ENCODE measurements around the gene STXBP6.

Gene STXBP6

GRCh38 chr14:24913746-24914145 is 136.2 kb downstream of the STXBP6 start:
- in situ Hi-C loops (cut with HindIII; ENCODE audit: low sequenced_read_pairs): no loop called here
- no peak for DNase-seq (ENCODE audit: low read depth, low spot score)
- TF ChIP-seq CTCF (IDR thresholded peaks at IDR 0.05; ENCODE audit: low read depth, low read length): no peak
- H3K4me3 ChIP-seq (ENCODE audit: low read depth, low read length): no peak overlapping the region

GRCh38 chr14:24913021-24913420 is 136.9 kb downstream of the STXBP6 start:
- TF ChIP-seq CTCF (IDR thresholded peaks at IDR 0.05; ENCODE audit: low read depth, low read length): no peak
- in situ Hi-C loops (cut with HindIII; ENCODE audit: low sequenced_read_pairs): no loop called here
- DNase-seq (ENCODE audit: low read depth, low spot score): no peak
- H3K4me3 ChIP-seq (ENCODE audit: low read depth, low read length): no peak overlapping the region

GRCh38 chr14:24911324-24912109 is 138.4 kb downstream of the STXBP6 start:
- no peak overlapping the region for H3K4me3 ChIP-seq (ENCODE audit: low read depth, low read length)
- DNase-seq (ENCODE audit: low read depth, low spot score): peak; percentile 60
- in situ Hi-C loops (cut with HindIII; ENCODE audit: low sequenced_read_pairs): no loop called here
- TF ChIP-seq CTCF (IDR thresholded peaks at IDR 0.05; ENCODE audit: low read depth, low read length): no peak

GRCh38 chr14:24910408-24910986 is 139.4 kb downstream of the STXBP6 start:
- no peak for DNase-seq (ENCODE audit: low read depth, low spot score)
- TF ChIP-seq CTCF (IDR thresholded peaks at IDR 0.05; ENCODE audit: low read depth, low read length): no peak
- in situ Hi-C loops (cut with HindIII; ENCODE audit: low sequenced_read_pairs): no loop called here
- H3K4me3 ChIP-seq (ENCODE audit: low read depth, low read length): no peak overlapping the region

DNA sequence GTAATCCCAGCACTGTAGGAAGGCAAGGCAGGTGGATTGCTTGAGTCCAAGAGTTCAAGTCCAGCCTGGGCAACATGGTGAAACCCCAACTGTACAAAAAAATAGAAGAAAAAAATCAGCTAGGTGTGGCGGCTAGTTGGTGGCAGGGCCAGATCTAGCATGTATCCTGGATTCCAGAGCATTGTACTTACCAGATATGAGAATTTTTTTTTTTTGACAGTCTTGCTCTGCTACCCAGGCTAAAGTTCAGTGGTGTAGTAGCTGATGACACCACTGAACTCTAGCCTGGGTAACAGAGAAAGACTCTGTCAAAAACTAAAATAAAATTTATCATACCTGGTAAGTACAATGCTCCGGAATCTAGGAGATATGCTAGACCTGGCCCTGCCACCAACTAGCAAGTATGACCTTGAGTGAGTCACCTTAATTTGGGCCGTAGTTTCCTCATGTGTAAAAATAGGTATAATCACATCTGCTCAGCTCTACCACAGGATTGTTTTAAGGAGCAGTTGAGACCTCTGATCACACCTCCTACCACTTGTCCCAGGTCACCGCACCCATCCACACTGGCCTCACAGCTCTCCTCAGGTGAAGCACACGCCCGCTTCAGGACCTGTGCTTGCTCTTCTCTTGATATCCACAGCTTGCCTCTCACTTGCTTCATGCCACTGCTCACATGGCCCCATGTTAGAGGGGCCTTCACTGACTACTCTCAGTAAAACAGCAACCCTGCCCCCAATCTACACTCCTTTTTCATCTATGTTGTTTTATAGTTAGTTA is 140.2 kb downstream of the STXBP6 start:
- in situ Hi-C loops (cut with HindIII; ENCODE audit: low sequenced_read_pairs): no loop called here

More for the DNA sequence above, 140.2 kb downstream of the STXBP6 start:
- no peak for DNase-seq (ENCODE audit: low read depth, low spot score)
- no peak overlapping the region for H3K4me3 ChIP-seq (ENCODE audit: low read depth, low read length)
- no peak for TF ChIP-seq CTCF (IDR thresholded peaks at IDR 0.05; ENCODE audit: low read depth, low read length)

All from astrocyte of the spinal cord (primary cell).